Astrocyte of the cerebellum (primary cell): ENCODE results near the gene NCOR2.

Experiments used
- DNase-seq: peaks from one replicate; pipeline ENCODE4 v3.0.0-alpha.2; 2011; ENCODE audit warnings: low read depth
- H3K4me3 ChIP-seq: 2 replicates; pipeline ENCODE4 v1.5.1; 2011; ENCODE audit warnings: mild to moderate bottlenecking, low read depth, low read length, moderate library complexity
- CTCF ChIP-seq: IDR thresholded peaks from 2 replicates; pipeline ENCODE4 v1.5.1; 2012; ENCODE audit warnings: low read length, low read depth, moderate library complexity, mild to moderate bottlenecking; ENCODE audit errors: missing control alignments
- in situ Hi-C: cut with HindIII; loops from 2 replicates; pipeline ENCODE4 v1.10.0; 2017; ENCODE audit warnings: low sequenced_read_pairs

NCOR2 gene

GRCh38 chr12:124533456-124533855 lies 34.0 kb downstream of the NCOR2 start:
- no peak for TF ChIP-seq CTCF
- H3K4me3 ChIP-seq: no peak overlapping the region
- no peak for DNase-seq
- in situ Hi-C loops: no loop called here

GRCh38 chr12:124532967-124533366 lies 34.4 kb downstream of the NCOR2 start:
- no peak for TF ChIP-seq CTCF
- DNase-seq: no peak
- H3K4me3 ChIP-seq: no peak overlapping the region
- in situ Hi-C loops: no loop called here

DNA sequence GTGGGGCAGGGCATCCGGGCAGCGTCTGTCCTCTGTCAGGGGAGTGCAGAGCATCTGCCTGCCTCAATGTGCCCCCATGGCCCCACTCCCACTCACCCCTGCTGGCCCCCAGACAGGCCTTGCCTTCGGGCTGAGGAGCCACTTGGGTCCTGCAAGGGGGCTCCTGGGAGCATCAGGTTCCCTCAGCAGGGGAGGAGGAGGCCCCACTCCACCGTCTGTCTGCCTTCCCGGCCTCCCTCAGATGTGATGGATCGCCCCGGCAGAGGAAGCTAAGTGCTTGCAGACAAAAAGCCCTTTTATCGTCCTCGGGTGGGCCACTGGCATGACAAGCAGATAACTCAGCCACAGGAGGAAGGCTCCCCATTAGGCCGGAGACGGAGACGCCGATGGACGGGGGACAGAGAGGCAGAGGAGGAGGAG lies 35.1 kb downstream of the NCOR2 start:
- in situ Hi-C loops: no loop called here
- H3K4me3 ChIP-seq: no peak overlapping the region
- no peak for TF ChIP-seq CTCF
- DNase-seq: no peak

DNA sequence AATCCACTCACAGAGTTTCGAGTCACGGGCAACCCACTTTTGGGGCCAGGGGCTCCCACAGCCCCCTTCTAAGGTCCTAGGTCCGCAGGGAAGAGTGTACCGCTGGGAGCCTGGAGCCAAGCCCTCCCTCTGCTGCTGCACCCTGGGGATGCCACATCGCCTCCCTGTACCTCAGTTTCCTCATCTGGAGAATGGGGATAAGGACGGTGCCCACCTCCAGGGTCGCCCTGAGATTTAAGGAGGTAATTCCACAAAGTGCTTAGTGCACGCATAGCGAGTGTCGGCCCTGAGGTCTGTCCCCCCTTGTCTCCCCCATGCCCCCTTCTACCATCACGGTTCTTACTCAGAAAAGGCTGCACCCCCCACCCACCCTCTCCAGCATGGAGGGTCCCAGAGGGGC lies 35.5 kb downstream of the NCOR2 start:
- in situ Hi-C loops: no loop called here
- no peak overlapping the region for H3K4me3 ChIP-seq
- no peak for TF ChIP-seq CTCF
- no peak for DNase-seq

DNA sequence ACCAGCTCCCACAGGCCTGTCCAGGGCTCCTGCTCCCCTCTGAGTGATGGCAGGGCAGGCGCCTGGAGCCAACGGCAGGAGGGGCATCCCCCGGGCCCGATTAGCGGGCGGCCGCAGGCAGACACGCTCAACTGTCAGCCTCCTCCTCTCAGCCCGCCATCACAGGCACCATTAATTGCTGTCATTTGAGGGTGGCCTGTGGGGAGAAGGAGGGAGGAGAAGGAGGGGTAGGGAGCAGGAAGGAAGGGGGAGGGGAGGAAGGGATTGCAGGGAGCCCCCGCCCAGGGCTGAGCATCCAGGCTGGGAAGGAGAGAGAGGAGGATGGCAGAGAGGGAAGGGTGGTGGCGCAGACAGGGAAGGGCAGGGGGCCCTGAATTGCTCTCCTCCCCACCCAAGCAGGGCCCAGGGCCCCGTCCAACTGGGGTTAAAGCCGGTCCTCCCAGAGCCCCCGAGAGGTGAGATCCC lies 36.1 kb downstream of the NCOR2 start:
- DNase-seq: no peak
- TF ChIP-seq CTCF: no peak
- no peak overlapping the region for H3K4me3 ChIP-seq
- in situ Hi-C loops: no loop called here

GRCh38 chr12:124530637-124531263 lies 36.7 kb downstream of the NCOR2 start:
- DNase-seq: no peak
- no peak overlapping the region for H3K4me3 ChIP-seq
- in situ Hi-C loops: no loop called here
- no peak for TF ChIP-seq CTCF
